Measurements from ENCODE around the gene ZBTB17. TPM values are rescaled to one million over a fixed set of nuclear protein-coding genes. Genes with fewer than 3 reads are reported as not detected.

ZBTB17 gene
- total RNA-seq, 1 experiment from 2014 or later, result 41.6 TPM

- in situ Hi-C loops (cut with HindIII; ENCODE audit: low pct_unique_long_range_greater_than_20kb, low sequenced_read_pairs), result no loop called here
- H3K27me3 ChIP-seq (ENCODE audit: control insufficient read depth, insufficient read depth, low read length), result no peaks in the 10 kb centered on the region
- ATAC-seq (no peak), DNase-seq (ENCODE audit: low read depth, low spot score) (no peak)
- CTCF ChIA-PET, result no interaction called here
- TF ChIP-seq SIN3A (IDR thresholded peaks at IDR 0.05; ENCODE audit: borderline replicate concordance, insufficient read depth, low read depth, low read length) (no peak), TCF7L2 (IDR thresholded peaks at IDR 0.05; ENCODE audit: low read depth, low read length) (no peak), CTCF (IDR thresholded peaks at IDR 0.05) (no peak)
- no peaks in the 10 kb centered on the region for H3K9me3 ChIP-seq (ENCODE audit: control insufficient read depth, insufficient read depth, low read depth, low read length)
- no TSS peak for BruUV-seq (replicated peaks)
- intact Hi-C loops (cut with micrococcal nuclease; ENCODE audit: unreplicated experiment), result no loop called here
- peaks cover 20% of the 10 kb centered on the region for H3K4me1 ChIP-seq (ENCODE audit: control insufficient read depth, insufficient read depth, low read length)
- H3K27ac ChIP-seq (ENCODE audit: low read length), result no peak overlapping the region
- H3K36me3 ChIP-seq (ENCODE audit: control insufficient read depth, insufficient read depth, low read length), result peaks cover 13% of the 10 kb centered on the region
- no peak overlapping the region for H3K4me3 ChIP-seq (ENCODE audit: low read depth in 2 of 2, low read length in 2 of 2)
- POLR2A ChIA-PET, result interaction anchor here (0.6 kb wide), 1 partner anchor 74 kb away, joined by 4 read pairs; no protein-coding TSS in a partner anchor
Observed at GRCh38 chr1:15943328-15943991, 32.4 kb downstream of the ZBTB17 start.

- CTCF ChIA-PET, result no interaction called here
- POLR2A ChIA-PET, result interaction anchor here (0.6 kb wide), 1 partner anchor 73 kb away, joined by 4 read pairs; no protein-coding TSS in a partner anchor
- in situ Hi-C loops (cut with HindIII; ENCODE audit: low pct_unique_long_range_greater_than_20kb, low sequenced_read_pairs) (no loop called here), intact Hi-C loops (cut with micrococcal nuclease; ENCODE audit: unreplicated experiment) (no loop called here)
- no TSS peak for BruUV-seq (replicated peaks)
- peaks cover 13% of the 10 kb centered on the region for H3K36me3 ChIP-seq (ENCODE audit: control insufficient read depth, insufficient read depth, low read length)
- H3K4me1 ChIP-seq (ENCODE audit: control insufficient read depth, insufficient read depth, low read length), result peaks cover 18% of the 10 kb centered on the region
- no peaks in the 10 kb centered on the region for H3K27me3 ChIP-seq (ENCODE audit: control insufficient read depth, insufficient read depth, low read length)
- no peak overlapping the region for H3K27ac ChIP-seq (ENCODE audit: low read length)
- TF ChIP-seq TCF7L2 (IDR thresholded peaks at IDR 0.05; ENCODE audit: low read depth, low read length), result no peak
- TF ChIP-seq POLR2AphosphoS5 (IDR thresholded peaks at IDR 0.05; ENCODE audit: low read depth, low read length), result no peak
- TF ChIP-seq CTCF (IDR thresholded peaks at IDR 0.05), result no peak
- TF ChIP-seq SIN3A (IDR thresholded peaks at IDR 0.05; ENCODE audit: borderline replicate concordance, insufficient read depth, low read depth, low read length), result no peak
- TF ChIP-seq REST (IDR thresholded peaks at IDR 0.05; ENCODE audit: insufficient read depth in 1 of 2, low read depth in 2 of 2, low read length in 1 of 2), result no peak
- no peaks in the 10 kb centered on the region for H3K9me3 ChIP-seq (ENCODE audit: control insufficient read depth, insufficient read depth, low read depth, low read length)
- no peak overlapping the region for H3K4me3 ChIP-seq (ENCODE audit: low read depth in 2 of 2, low read length in 2 of 2)
- no peak for DNase-seq (ENCODE audit: low read depth, low spot score)
- ATAC-seq, result no peak
Observed at GRCh38 chr1:15942661-15943327, 33.1 kb downstream of the ZBTB17 start.

Data from Panc1 (cell line).